NCI-H510A (cell line): ENCODE measurements around the gene FRZB.
A peak's percentile ranks its signal among the peaks of the same experiment; 100 is the strongest.

ENCODE experiments used
- DNase-seq: peaks from one replicate; lab custom pipeline; 2025; lab: John Stamatoyannopoulos, UW

The FRZB gene

DNA sequence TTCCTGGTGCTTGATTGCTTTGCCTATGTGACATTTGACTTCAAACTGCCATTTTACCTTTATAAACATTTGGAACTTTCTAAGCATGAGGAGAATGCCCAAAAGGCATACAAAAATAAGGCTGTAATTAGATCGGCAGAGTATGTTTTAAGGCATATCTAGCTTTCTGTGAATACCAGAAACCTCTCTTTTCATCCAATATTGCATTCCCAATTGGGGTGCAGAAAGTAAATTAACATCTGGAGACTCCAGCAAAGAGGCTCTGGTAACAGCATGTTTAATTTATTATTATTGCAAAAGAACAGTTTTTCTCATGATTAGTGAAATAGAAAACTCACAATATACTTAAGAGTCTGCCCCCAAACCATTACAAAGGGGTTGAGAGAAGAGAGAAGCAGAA lies 32.1 kb downstream of the FRZB start:
- no peak for DNase-seq

DNA sequence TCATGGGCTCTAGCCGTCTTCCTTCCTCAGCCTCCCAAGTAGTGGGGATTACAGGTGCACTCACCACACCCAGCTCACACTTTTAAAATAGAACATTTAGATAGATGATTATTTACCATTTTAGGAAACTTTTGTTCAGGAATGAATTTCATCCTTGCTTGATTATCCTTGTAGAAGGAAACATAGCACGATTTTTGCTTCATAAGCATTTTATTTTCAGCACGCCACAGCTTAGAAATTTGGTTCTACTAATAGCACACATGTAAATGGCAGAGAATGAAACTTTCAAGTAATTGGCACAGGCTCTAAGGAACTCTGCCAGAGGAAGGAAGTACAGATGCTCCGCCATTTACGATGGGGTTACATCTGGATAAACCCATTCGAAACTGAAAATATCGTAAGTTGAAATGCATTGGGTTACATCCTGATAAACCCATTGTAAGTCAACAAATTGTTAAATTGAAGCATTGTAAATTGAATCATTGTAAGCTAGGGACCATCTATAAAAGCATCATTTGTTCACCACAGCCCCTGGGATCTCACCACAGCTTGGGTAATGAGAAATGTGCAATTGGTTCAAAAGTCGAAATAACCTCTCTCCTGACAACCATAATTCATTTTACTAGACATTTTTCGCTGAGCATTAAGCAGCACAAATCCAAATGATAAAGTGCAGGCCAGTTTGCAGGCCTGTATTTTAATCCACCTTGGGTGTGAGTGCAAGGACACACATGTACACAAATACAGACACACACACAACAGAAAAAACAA lies 33.2 kb downstream of the FRZB start:
- no peak for DNase-seq

GRCh38 chr2:182831921-182832320 lies 34.5 kb downstream of the FRZB start:
- no peak for DNase-seq

- no peak for DNase-seq
These were observed 35.3 kb downstream of the FRZB start for GRCh38 chr2:182831101-182831500.

- DNase-seq = no peak
These were observed 39.1 kb downstream of the FRZB start for GRCh38 chr2:182827182-182827879.

DNA sequence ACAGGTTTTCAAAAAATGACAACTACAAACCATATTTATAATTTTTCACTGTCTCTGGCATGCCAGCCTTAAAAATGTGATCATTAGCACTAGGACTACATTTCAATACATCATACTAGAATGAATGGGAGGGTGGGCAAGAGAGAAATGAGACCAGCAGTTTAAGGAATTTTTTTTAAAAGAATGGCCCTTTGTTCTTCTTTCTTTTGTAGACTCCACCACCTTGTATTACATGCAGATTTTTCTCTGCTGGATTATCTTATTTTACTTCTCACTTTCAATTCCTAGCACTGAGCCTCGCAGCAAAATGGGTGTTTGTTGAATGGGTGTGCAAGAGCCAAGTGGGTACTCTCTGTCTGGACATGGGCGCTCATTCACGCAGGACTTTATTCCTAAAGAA lies 39.9 kb downstream of the FRZB start:
- no peak for DNase-seq

- no peak for DNase-seq
These were observed 40.4 kb downstream of the FRZB start for GRCh38 chr2:182826064-182826463.

- peak; percentile 70 for DNase-seq
These were observed 41.7 kb downstream of the FRZB start for GRCh38 chr2:182824767-182825158.

GRCh38 chr2:182824056-182824766 lies 42.2 kb downstream of the FRZB start:
- DNase-seq = peak; percentile 82

- no peak for DNase-seq
These were observed 43.7 kb downstream of the FRZB start for GRCh38 chr2:182822733-182823132.

GRCh38 chr2:182821182-182821581 lies 45.3 kb downstream of the FRZB start:
- no peak for DNase-seq

- DNase-seq = no peak
These were observed 47.0 kb downstream of the FRZB start for GRCh38 chr2:182819412-182819811.

DNA sequence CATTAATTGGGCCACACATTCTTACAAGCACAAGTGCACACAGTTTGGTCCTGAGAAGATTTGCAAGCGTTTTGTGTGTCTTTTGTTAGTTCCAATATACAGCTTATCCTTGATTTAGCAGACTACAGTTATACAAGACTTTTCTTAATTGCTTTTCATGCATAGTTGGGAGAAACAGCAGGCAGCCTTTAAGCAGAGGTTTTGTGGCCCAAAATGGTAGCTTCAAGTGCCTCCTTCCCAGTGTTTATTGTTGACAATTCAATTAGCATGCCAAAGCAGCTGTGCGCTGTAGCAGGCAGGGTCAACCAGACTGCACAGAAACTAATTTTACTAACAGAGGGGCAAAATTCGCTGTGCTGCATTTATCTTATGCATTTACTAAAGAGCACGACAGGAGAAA lies 47.5 kb downstream of the FRZB start:
- DNase-seq = peak; percentile 14

GRCh38 chr2:182818501-182818900 lies 47.9 kb downstream of the FRZB start:
- no peak for DNase-seq

- DNase-seq = no peak
These were observed 48.9 kb downstream of the FRZB start for GRCh38 chr2:182817558-182817957.

GRCh38 chr2:182816866-182817265 lies 49.6 kb downstream of the FRZB start:
- DNase-seq = no peak

GRCh38 chr2:182814804-182815203 lies 51.6 kb downstream of the FRZB start:
- DNase-seq = no peak

- DNase-seq = no peak
These were observed 52.1 kb downstream of the FRZB start for GRCh38 chr2:182814380-182814779.

- no peak for DNase-seq
These were observed 56.4 kb downstream of the FRZB start for GRCh38 chr2:182810087-182810486.

GRCh38 chr2:182807319-182807718 lies 59.1 kb downstream of the FRZB start:
- DNase-seq = no peak

DNA sequence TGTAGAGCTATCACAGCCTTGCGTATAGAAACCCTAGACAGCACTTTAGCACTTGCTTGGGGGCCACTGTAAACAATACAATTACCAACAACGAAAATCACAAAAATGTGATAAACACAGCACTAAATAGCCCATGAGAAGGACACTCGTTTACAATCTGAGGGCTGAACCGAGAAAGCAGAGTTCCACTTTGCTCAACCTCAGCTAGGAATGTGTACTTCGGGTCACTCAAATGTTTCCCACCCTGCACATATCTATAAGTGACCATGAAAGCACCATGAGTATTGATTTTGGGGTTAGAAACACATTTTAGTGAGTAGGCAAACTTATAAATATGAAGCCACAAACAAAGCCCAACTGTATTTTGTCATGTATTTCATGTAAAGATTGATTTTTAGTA lies 62.3 kb downstream of the FRZB start:
- DNase-seq = no peak

DNA sequence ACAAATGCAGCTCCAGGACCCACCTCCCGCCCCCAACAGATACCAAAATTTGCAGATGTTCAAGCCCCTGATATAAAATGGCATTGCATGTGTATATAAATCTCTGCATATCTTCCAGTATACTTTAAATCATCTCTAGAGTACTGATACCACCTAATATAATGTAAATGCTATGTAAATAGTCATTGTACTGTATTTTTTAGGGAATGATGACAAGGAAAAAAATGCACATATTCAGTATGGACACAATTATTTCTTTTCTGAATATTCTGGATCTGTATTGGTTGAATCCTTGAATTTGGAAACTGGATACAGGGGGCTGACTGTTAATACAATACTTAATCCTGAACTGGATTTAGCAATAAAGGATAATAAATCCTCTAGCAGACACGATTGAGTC lies 67.7 kb downstream of the FRZB start:
- no peak for DNase-seq

DNA sequence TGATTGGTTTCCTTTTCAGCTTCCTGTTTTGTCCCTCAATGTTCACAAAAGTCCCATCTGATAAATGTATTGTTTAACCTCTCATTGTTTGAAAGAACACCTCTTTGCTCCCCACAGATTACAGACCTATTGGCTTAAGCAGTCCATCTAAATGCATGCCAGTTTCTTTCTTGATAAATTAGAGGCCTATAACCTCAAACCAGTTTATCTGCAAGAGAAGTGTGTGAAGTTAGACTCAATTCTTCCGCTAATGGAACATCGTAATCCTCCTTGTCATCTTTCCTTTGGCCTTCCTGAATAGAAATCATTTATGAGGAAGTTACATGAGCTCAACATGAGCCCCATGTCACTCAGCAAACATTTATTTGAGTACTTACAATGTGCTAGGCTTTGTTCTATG lies 74.0 kb downstream of the FRZB start:
- DNase-seq = no peak
